Activated CD4-positive, alpha-beta memory T cell treated with anti-CD3 and anti-CD28 coated beads, Interleukin-2, amount 10 ng/mL, durations not matched to agents 7 days and 5 days (primary cell): Measurements from ENCODE around the gene PDXP. TPM values are rescaled to one million over a fixed set of nuclear protein-coding genes. Genes with fewer than 3 reads are reported as not detected.
"Not testable (repeated sequence)": the region's sequence is repeated elsewhere in the genome, so short reads cannot be mapped to it uniquely, and the experiment has no call there.

Source experiments
- CTCF ChIA-PET: fragments of 350-600 bp; sonication (Branson Sonifier 250); formaldehyde crosslinking; loops from one replicate; lab custom pipeline; 2021; ENCODE audit warnings: antibody characterized with exemption, inconsistent platforms; lab: Charles Lee
- POLR2A ChIA-PET: fragments of 350-600 bp; sonication (Branson Sonifier 250); formaldehyde crosslinking; loops from one replicate; lab custom pipeline; 2021; ENCODE audit warnings: antibody characterized with exemption; lab: Charles Lee
- DNase-seq: peaks from one replicate; pipeline ENCODE4 v3.0.0-alpha.2; 2020
- H3K27ac Mint-ChIP-seq: one replicate; pipeline ENCODE4 v1.8.0; 2021; ENCODE audit warnings: mild to moderate bottlenecking, mixed read lengths
- H3K27me3 Mint-ChIP-seq: one replicate; pipeline ENCODE4 v1.8.0; 2021; ENCODE audit warnings: mixed read lengths
- H3K36me3 Mint-ChIP-seq: one replicate; pipeline ENCODE4 v1.8.0; 2021; ENCODE audit warnings: low read depth, mixed read lengths
- H3K4me1 Mint-ChIP-seq: one replicate; pipeline ENCODE4 v1.8.0; 2021; ENCODE audit warnings: mixed read lengths
- H3K4me3 Mint-ChIP-seq: one replicate; pipeline ENCODE4 v1.8.0; 2021; ENCODE audit warnings: mild to moderate bottlenecking, mixed read lengths
- H3K9me3 Mint-ChIP-seq: one replicate; pipeline ENCODE4 v1.8.0; 2021; ENCODE audit warnings: mixed read lengths
- total RNA-seq, 2 experiments: library from RNA; stranded (reverse); gene quantifications; one replicate each; pipeline ENCODE4 v1.2.3, GENCODE V29; 2021

Gene PDXP
- total RNA-seq, 2 experiments from 2014 or later, result 19.1 to 21.6 TPM

- Mint-ChIP-seq H3K4me1 (peaks cover 17% of the 10 kb centered on the region), H3K27ac (no peak overlapping the region), H3K9me3 (no peaks in the 10 kb centered on the region), H3K36me3 (peaks cover 50% of the 10 kb centered on the region), H3K4me3 (no peak overlapping the region), H3K27me3 (no peaks in the 10 kb centered on the region)
- POLR2A ChIA-PET, result interaction anchor here (6.2 to 15.9 kb wide), 2 partner anchors 15 to 21 kb away, joined by 126 to 244 read pairs; partner anchors contain the start of genes LGALS1 and SH3BP1
- DNase-seq, result no peak
- CTCF ChIA-PET, result interaction anchor here (1.4 to 12.4 kb wide), 2 partner anchors 11 to 46 kb away, joined by 3 to 151 read pairs; partner anchors contain the start of gene GGA1
Measured at GRCh38 chr22:37654563-37655251, 3.8 kb upstream of the PDXP start.

- ChIA-PET CTCF (interaction anchor here (1.4 to 12.4 kb wide), 2 partner anchors 11 to 47 kb away, joined by 3 to 151 read pairs; partner anchors contain the start of gene GGA1), POLR2A (interaction anchor here (6.2 to 15.9 kb wide), 2 partner anchors 15 to 21 kb away, joined by 126 to 244 read pairs; partner anchors contain the start of genes LGALS1 and SH3BP1)
- Mint-ChIP-seq H3K36me3 (peaks cover 45% of the 10 kb centered on the region), H3K4me1 (peaks cover 22% of the 10 kb centered on the region), H3K4me3 (no peak overlapping the region), H3K27ac (no peak overlapping the region), H3K27me3 (no peaks in the 10 kb centered on the region), H3K9me3 (no peaks in the 10 kb centered on the region)
- DNase-seq, result no peak
Measured at GRCh38 chr22:37655252-37655563, 3.3 kb upstream of the PDXP start.

GRCh38 chr22:37656583-37656982, 1.9 kb upstream of the PDXP start:
- ChIA-PET CTCF (interaction anchor here (0.6 to 12.8 kb wide), 5 partner anchors 13 to 208 kb away, joined by 3 to 191 read pairs (median 45); partner anchors contain the start of genes LGALS1 and SH3BP1), POLR2A (interaction anchor here (6.2 to 15.9 kb wide), 2 partner anchors 17 to 19 kb away, joined by 126 to 244 read pairs; partner anchors contain the start of genes LGALS1 and SH3BP1)
- Mint-ChIP-seq H3K36me3 (peaks cover 35% of the 10 kb centered on the region), H3K27ac (peak overlapping the region; percentile 56), H3K4me1 (peaks cover 35% of the 10 kb centered on the region)
- H3K4me3 Mint-ChIP-seq, H3K27me3 Mint-ChIP-seq, H3K9me3 Mint-ChIP-seq, DNase-seq: not testable (repeated sequence)

GRCh38 chr22:37657590-37658132, 862 bp upstream of the PDXP start:
- CTCF ChIA-PET, result interaction anchor here (0.6 to 12.8 kb wide), 21 partner anchors 14 to 743 kb away, joined by 3 to 191 read pairs (median 4); partner anchors contain the start of genes C22orf23, GGA1, LGALS1 and NOL12
- no peak for DNase-seq
- POLR2A ChIA-PET, result interaction anchor here (0.9 to 15.9 kb wide), 11 partner anchors 10 to 1041 kb away, joined by 3 to 244 read pairs (median 12); partner anchors contain the start of genes GGA1, LGALS1 and SH3BP1
- Mint-ChIP-seq H3K9me3 (no peaks in the 10 kb centered on the region), H3K27me3 (no peaks in the 10 kb centered on the region), H3K27ac (peak overlapping the region; percentile 80), H3K36me3 (peaks cover 34% of the 10 kb centered on the region), H3K4me1 (peaks cover 42% of the 10 kb centered on the region), H3K4me3 (peak overlapping the region; percentile 80)

- no peak for DNase-seq
- H3K4me1 Mint-ChIP-seq, result peaks cover 42% of the 10 kb centered on the region
- H3K4me3 Mint-ChIP-seq, result peak overlapping the region; percentile 84
- ChIA-PET POLR2A (interaction anchor here (0.9 to 15.9 kb wide), 10 partner anchors 8 to 40 kb away, joined by 3 to 244 read pairs (median 10); partner anchors contain the start of genes LGALS1, NOL12 and SH3BP1), CTCF (interaction anchor here (1.0 to 12.8 kb wide), 12 partner anchors 12 to 294 kb away, joined by 3 to 191 read pairs (median 5); partner anchors contain the start of genes C22orf23, GGA1, LGALS1 and NOL12)
- no peaks in the 10 kb centered on the region for H3K27me3 Mint-ChIP-seq
- H3K9me3 Mint-ChIP-seq, result no peaks in the 10 kb centered on the region
- H3K27ac Mint-ChIP-seq, result peak overlapping the region; percentile 71
- peaks cover 19% of the 10 kb centered on the region for H3K36me3 Mint-ChIP-seq
Measured at GRCh38 chr22:37659066-37659896, 758 bp downstream of the PDXP start.

- H3K9me3 Mint-ChIP-seq, result no peaks in the 10 kb centered on the region
- no peaks in the 10 kb centered on the region for H3K27me3 Mint-ChIP-seq
- H3K4me1 Mint-ChIP-seq, result peaks cover 42% of the 10 kb centered on the region
- POLR2A ChIA-PET, result interaction anchor here (0.6 to 15.9 kb wide), 5 partner anchors 16 to 38 kb away, joined by 3 to 244 read pairs (median 5); partner anchors contain the start of genes LGALS1, NOL12 and SH3BP1
- CTCF ChIA-PET, result interaction anchor here (1.0 to 12.8 kb wide), 5 partner anchors 16 to 53 kb away, joined by 3 to 191 read pairs (median 45); partner anchors contain the start of genes LGALS1, NOL12 and SH3BP1
- H3K27ac Mint-ChIP-seq, result peak overlapping the region; percentile 71
- DNase-seq, result no peak
- H3K4me3 Mint-ChIP-seq, result peak overlapping the region; percentile 84
- peaks cover 17% of the 10 kb centered on the region for H3K36me3 Mint-ChIP-seq
Measured at GRCh38 chr22:37659897-37660708, 1.6 kb downstream of the PDXP start.

- DNase-seq, result no peak
- ChIA-PET POLR2A (interaction anchor here (0.6 to 15.9 kb wide), 5 partner anchors 8 to 25 kb away, joined by 3 to 244 read pairs (median 6); partner anchors contain the start of genes LGALS1, NOL12 and SH3BP1), CTCF (interaction anchor here (0.9 to 12.8 kb wide), 7 partner anchors 10 to 53 kb away, joined by 3 to 191 read pairs (median 5); partner anchors contain the start of genes LGALS1 and NOL12)
- Mint-ChIP-seq H3K9me3 (no peaks in the 10 kb centered on the region), H3K27me3 (no peaks in the 10 kb centered on the region), H3K4me1 (peaks cover 42% of the 10 kb centered on the region), H3K36me3 (peaks cover 16% of the 10 kb centered on the region), H3K4me3 (peak overlapping the region; percentile 84), H3K27ac (no peak overlapping the region)
Measured at GRCh38 chr22:37660709-37661045, 2.2 kb downstream of the PDXP start.

GRCh38 chr22:37661160-37661924, 2.8 kb downstream of the PDXP start:
- H3K4me1 Mint-ChIP-seq, result peaks cover 41% of the 10 kb centered on the region
- POLR2A ChIA-PET, result interaction anchor here (0.8 to 15.9 kb wide), 4 partner anchors 9 to 25 kb away, joined by 4 to 244 read pairs (median 6); partner anchors contain the start of genes LGALS1 and NOL12
- CTCF ChIA-PET, result interaction anchor here (0.6 to 12.8 kb wide), 9 partner anchors 10 to 202 kb away, joined by 3 to 191 read pairs (median 5); partner anchors contain the start of genes LGALS1 and NOL12
- DNase-seq, result no peak
- no peaks in the 10 kb centered on the region for H3K27me3 Mint-ChIP-seq
- peak overlapping the region; percentile 84 for H3K4me3 Mint-ChIP-seq
- H3K36me3 Mint-ChIP-seq, result peaks cover 14% of the 10 kb centered on the region
- H3K9me3 Mint-ChIP-seq, result no peaks in the 10 kb centered on the region
- no peak overlapping the region for H3K27ac Mint-ChIP-seq

- no peaks in the 10 kb centered on the region for H3K27me3 Mint-ChIP-seq
- ChIA-PET CTCF (interaction anchor here (0.6 to 12.8 kb wide), 6 partner anchors 17 to 201 kb away, joined by 3 to 191 read pairs (median 6); partner anchors contain the start of gene LGALS1), POLR2A (interaction anchor here (0.8 to 15.9 kb wide), 3 partner anchors 10 to 19 kb away, joined by 4 to 244 read pairs (median 6); partner anchors contain the start of gene LGALS1)
- H3K9me3 Mint-ChIP-seq, result no peaks in the 10 kb centered on the region
- peaks cover 40% of the 10 kb centered on the region for H3K4me1 Mint-ChIP-seq
- DNase-seq, result no peak
- H3K4me3 Mint-ChIP-seq, result no peak overlapping the region
- H3K36me3 Mint-ChIP-seq, result peaks cover 19% of the 10 kb centered on the region
- peak overlapping the region; percentile 28 for H3K27ac Mint-ChIP-seq
Measured at GRCh38 chr22:37662039-37662438, 3.5 kb downstream of the PDXP start.

GRCh38 chr22:37663521-37664140, 5.1 kb downstream of the PDXP start:
- no peak for DNase-seq
- no peak overlapping the region for H3K4me3 Mint-ChIP-seq
- peaks cover 31% of the 10 kb centered on the region for H3K4me1 Mint-ChIP-seq

More at GRCh38 chr22:37663521-37664140, 5.1 kb downstream of the PDXP start:
- no peaks in the 10 kb centered on the region for H3K9me3 Mint-ChIP-seq
- ChIA-PET CTCF (interaction anchor here (0.6 to 12.8 kb wide), 4 partner anchors 8 to 156 kb away, joined by 3 to 191 read pairs (median 78); partner anchors contain the start of gene LGALS1), POLR2A (interaction anchor here (15.9 kb wide), 1 partner anchor 12 kb away, joined by 244 read pairs; the partner anchor contains the start of gene LGALS1)
- no peaks in the 10 kb centered on the region for H3K27me3 Mint-ChIP-seq
- H3K27ac Mint-ChIP-seq, result no peak overlapping the region
- H3K36me3 Mint-ChIP-seq, result peaks cover 19% of the 10 kb centered on the region
